ENCODE data around the gene CTNNA3.

The CTNNA3 gene

DNA sequence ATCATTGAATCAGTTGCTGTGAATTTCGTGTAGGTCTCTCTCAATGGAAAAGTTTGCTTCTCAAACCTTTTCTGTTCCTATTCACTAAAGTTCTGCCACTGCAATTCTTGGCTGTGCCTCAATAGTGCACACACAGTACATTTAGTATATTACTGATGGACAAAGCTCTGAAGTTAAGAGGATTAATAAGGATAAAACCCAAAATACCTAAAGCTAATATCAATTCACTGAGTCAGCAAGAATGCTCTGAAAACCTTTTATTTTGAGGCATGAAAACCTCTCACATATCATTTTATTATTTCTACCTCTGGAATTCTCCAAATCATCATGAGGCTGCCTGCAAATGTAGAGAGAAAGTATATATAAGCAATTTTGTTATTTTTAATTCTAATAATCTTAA lies 1403.5 kb downstream of the CTNNA3 start:
- TF ChIP-seq, protein P1, sequence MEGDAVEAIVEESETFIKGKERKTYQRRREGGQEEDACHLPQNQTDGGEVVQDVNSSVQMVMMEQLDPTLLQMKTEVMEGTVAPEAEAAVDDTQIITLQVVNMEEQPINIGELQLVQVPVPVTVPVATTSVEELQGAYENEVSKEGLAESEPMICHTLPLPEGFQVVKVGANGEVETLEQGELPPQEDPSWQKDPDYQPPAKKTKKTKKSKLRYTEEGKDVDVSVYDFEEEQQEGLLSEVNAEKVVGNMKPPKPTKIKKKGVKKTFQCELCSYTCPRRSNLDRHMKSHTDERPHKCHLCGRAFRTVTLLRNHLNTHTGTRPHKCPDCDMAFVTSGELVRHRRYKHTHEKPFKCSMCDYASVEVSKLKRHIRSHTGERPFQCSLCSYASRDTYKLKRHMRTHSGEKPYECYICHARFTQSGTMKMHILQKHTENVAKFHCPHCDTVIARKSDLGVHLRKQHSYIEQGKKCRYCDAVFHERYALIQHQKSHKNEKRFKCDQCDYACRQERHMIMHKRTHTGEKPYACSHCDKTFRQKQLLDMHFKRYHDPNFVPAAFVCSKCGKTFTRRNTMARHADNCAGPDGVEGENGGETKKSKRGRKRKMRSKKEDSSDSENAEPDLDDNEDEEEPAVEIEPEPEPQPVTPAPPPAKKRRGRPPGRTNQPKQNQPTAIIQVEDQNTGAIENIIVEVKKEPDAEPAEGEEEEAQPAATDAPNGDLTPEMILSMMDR (IDR thresholded peaks at IDR 0.05): no peak

DNA sequence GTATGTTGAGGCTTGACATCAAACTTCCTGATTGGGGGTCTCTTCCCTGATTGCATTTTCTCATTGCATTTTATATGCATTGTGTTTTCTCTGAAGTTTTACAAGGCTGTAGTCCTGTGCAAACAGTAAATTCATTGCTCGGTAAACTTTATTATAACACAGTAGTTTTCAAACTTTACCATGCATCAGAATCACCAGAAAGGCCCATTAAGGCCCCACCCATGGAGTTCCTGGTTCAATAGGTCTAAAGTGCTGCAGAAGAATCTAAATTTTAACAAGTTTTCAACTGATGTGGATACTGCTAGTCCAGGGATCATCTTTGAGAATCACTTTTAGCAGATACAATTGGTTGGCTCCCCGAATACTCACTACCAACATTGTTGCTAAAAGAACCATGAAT lies 1404.9 kb downstream of the CTNNA3 start:
- TF ChIP-seq, protein P1 (IDR thresholded peaks at IDR 0.05): no peak

DNA sequence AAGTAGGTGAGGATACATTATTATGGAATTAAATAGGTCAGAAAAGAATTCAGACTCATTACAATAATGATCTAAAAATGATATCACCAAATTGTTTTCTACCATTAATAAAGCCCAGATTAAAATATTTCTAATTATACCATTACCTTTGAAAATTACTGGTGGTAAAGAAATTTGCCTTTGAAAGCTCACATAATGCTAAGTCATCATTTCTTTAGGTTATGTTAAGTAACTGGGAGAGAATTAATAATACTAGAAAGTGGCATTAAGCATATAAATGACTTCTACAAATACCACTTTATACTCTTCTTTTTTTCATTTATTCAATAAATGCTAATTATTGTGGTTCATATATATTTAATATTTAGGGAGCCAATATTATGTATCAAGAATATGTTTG lies 1411.4 kb downstream of the CTNNA3 start:
- TF ChIP-seq, protein P1 (IDR thresholded peaks at IDR 0.05): no peak

- TF ChIP-seq, protein P1 (IDR thresholded peaks at IDR 0.05): no peak
Measured at GRCh38 chr10:66283874-66284464, 1412.0 kb downstream of the CTNNA3 start.

GRCh38 chr10:66283064-66283463 lies 1412.9 kb downstream of the CTNNA3 start:
- TF ChIP-seq, protein P1 (IDR thresholded peaks at IDR 0.05): no peak

DNA sequence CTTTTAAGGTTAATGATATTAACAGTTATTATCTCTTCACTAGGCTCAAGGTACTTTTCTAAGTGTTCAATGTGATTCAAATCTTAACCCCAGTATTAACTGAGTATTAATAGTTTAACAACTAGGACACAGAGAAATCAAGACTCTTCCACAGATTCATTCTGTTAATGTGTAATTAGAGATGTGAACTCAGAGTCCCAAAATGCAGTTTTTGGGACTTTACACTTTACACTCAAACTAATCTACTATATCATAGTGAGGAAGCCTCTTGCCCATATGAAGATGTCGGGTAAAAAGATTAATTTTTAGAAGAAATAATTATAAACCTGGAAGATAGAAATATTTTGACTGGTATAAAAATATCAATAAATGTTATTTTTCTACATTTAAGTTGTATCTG lies 1414.7 kb downstream of the CTNNA3 start:
- TF ChIP-seq, protein P1 (IDR thresholded peaks at IDR 0.05): no peak

- TF ChIP-seq, protein P1 (IDR thresholded peaks at IDR 0.05): no peak
Measured at GRCh38 chr10:66277481-66277880, 1418.5 kb downstream of the CTNNA3 start.

DNA sequence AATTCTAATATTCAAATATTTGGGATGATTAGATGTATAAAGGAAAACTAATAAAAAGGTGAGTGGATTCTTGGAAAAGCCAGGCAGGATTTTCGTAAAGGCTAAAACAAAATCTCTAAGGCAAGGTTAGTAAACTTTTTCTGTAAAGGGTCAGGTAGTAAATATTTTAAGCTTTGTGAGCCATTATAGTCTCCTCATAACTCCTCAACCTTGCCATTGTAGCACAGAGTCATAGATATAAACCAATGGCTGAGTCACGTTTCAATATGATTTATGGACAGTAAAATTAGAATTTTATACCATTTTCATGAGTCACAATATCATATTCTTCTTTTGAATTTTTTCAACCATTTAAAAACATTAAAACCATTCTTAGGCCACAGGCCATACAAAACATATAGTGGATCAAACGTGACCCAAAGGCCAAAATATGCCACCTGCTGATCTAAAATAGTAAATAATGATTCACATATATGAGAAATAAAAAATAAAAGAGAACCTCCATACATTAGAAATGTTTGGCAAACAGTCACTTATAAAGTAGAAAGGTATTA lies 1422.0 kb downstream of the CTNNA3 start:
- TF ChIP-seq, protein P1 (IDR thresholded peaks at IDR 0.05): no peak

Data from LNCAP (cell line).